Measurements from ENCODE around the gene DCHS1.

The DCHS1 gene

DNA sequence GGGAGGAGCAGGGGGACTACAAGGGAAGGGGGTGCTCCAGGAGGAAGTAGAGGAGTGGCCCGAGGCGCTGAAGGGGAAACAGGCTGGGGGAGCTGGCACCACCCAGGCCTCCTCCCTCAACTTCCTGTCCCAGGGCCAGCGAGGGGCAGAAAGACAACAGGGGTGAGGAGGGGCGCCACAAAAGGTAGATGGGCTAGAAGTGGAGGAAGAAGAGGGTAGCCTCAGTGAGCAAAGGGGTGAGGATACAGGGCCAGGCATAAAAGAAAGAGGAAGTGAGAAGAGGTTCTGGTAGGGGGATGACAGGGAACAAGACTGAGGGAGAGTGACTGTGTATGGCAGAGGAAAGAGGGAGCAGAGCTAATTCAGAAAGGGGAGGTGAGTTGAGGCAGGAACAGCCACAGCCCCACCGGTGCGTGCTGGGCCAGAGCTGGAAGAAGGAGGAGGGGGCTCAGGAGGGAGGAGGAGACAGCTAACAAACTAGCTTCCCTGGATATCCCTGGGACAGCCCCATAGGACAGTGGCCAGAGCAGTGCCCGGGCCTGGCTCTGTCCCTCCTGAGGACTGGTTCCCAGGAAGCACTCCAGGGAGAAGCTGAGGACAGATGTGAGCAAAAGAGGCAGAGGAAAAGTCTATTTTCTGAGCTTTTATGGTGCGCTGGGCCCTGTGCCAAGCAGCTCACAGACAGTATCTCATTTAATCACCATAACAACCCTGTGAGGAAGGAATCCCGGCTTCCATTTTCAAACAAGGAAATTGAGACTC lies 8.5 kb downstream of the DCHS1 start:
- no peak for DNase-seq

DNA sequence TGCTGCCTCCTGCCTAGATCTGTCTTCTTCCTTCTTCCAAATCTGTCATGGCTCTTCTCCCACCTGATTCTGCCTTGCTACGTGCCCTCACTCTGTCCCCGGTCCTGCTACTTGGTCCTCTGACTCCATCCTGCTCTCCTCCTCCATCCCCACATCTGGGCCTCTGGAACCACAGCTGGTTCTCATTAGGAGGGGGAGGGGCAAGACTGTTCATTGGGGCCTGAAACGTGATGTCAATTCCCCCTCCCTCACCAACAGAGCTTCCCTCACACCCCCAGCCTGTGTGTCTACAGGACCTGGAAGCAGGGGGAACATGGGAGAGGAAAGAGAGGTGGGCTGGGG lies 9.1 kb downstream of the DCHS1 start:
- no peak for DNase-seq

GRCh38 chr11:6646071-6646470 lies 9.5 kb downstream of the DCHS1 start:
- DNase-seq = no peak

- no peak for DNase-seq
Measured at GRCh38 chr11:6642957-6643356, 12.7 kb downstream of the DCHS1 start.

DNA sequence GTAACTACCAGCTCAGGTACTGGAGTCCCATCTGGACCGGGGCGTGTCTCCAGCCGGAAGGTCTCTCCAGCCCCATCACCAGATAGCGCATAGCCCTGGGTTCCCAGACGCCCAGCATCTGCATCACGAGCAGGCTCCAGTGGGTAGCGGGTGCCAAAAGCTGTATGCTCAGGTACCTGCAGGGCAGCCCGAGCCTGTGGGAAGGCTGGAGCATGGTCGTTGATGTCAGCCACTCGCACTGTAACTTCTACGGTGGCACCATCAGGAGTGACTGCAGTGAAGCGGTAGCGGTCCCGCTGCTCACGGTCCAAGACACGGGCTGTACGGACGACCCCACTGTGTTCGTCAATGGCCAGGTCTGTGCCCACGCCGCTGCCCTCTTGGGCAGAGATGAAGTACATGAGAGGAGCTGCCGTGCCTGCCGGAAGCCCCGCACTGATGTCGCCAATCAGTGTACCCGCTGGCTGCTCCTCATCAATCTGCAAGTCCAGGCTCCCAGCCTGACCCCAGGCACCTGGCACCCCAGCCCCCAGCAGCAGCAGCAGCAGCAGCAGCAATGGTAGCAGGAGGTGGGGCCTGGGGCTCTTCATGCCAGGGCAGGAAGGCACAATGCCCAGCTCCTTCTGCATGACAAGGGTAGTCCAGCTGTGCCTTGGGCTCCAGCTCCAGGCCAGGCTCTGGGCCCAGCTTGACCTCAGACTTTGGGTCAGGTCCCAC lies 14.5 kb downstream of the DCHS1 start:
- DNase-seq = no peak

DNA sequence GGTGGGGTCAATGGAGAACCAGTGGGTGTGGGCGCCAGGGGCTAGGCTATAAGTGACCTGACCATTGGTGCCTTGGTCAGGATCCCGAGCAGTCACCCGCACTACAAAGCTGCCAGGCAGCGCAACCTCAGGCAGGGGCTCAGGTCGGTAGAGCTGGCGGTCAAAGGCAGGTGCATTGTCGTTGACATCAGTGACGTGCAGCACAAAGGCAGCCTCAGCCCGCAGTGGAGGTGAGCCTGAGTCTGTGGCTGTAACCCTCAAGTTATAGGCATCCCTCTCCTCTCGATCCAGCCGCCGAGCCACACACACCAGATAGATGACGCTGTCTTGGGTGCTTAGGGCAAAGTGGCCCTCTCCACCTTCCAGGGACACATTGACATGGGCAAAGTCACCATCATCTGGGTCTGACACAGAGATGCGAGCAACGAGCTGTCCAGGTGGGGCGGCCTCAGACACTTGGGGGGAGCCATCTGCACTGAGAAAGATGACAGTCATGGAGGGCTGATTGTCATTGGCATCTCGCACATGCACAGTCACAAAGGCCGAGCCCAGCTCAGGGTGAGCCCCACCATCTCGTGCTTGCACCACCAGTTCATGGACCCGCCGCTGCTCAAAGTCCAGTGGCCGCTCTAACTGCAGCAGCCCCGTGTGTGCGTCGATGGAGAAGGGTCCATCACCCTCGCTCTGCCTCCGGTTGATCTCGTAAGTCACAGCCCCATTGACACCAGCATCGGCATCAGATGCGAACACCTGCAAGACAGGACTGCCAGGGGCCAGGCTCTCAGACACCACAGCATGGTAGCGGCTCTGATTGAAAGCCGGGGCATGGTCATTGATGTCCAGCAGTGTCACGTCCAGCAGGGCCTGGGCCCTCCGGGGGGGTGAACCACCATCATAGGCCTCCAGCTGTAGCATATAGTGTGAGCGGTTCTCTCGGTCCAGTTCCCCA lies 15.3 kb downstream of the DCHS1 start:
- DNase-seq = no peak

DNA sequence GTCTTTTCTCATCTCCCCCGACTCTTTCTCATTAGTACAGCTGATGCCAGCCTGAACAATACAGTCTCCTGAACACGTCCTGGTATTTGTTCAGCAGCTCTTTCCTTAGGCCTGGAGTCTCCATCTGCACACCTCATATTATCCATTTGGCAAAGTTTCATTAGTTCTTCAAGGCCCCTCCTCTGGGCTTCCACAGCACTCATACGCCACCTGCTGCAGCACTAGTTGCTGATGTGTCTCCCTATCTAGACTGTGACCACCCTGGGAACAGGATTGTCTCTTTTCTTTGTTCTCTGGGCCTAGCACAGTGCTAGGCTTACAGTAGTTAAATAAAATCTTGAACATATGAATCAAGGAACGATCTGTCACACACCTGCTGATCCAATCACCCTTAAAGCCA lies 17.2 kb downstream of the DCHS1 start:
- no peak for DNase-seq

DNA sequence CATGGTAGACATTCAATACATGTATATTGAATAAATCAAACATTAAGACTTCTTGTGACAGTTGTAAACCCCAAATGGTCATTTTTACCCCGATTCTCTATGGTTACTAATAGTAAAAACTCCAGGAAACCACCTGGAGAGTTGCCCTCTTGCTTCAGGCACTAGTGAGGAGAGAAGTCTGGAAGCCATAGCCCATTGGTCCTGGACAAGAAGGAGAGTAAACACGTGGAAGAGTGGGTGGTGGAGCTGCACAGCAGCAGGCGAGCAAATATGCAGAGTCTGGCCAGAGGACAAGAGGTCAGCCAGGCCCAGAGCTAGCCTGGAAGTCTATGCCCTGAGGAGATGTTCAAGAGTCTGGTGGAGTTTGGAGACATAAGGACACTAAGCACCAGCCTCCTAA lies 17.7 kb downstream of the DCHS1 start:
- DNase-seq = no peak

- DNase-seq = no peak
Measured at GRCh38 chr11:6636480-6636879, 19.1 kb downstream of the DCHS1 start.

GRCh38 chr11:6635082-6635932 lies 20.3 kb downstream of the DCHS1 start:
- no peak for DNase-seq

DNA sequence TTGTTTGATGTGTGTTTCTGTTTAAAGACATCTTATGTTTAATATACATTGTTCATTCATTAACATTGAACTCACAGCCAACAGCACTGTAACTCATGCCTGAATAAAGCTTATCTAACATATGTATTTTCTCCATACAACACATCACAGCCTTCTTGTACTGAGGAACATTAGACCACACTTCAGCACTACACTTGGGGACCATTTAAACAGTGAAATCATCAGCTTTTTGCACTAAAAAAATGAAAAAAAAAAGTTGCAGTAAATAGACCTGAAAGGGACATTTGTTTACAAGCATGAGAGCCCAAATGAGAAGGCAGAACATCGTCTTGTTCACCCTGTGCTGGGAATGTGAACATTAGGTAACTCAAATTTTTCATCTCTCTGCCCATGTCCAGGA lies 21.1 kb downstream of the DCHS1 start:
- DNase-seq = no peak

- DNase-seq = no peak
Measured at GRCh38 chr11:6633422-6634408, 21.9 kb downstream of the DCHS1 start.

DNA sequence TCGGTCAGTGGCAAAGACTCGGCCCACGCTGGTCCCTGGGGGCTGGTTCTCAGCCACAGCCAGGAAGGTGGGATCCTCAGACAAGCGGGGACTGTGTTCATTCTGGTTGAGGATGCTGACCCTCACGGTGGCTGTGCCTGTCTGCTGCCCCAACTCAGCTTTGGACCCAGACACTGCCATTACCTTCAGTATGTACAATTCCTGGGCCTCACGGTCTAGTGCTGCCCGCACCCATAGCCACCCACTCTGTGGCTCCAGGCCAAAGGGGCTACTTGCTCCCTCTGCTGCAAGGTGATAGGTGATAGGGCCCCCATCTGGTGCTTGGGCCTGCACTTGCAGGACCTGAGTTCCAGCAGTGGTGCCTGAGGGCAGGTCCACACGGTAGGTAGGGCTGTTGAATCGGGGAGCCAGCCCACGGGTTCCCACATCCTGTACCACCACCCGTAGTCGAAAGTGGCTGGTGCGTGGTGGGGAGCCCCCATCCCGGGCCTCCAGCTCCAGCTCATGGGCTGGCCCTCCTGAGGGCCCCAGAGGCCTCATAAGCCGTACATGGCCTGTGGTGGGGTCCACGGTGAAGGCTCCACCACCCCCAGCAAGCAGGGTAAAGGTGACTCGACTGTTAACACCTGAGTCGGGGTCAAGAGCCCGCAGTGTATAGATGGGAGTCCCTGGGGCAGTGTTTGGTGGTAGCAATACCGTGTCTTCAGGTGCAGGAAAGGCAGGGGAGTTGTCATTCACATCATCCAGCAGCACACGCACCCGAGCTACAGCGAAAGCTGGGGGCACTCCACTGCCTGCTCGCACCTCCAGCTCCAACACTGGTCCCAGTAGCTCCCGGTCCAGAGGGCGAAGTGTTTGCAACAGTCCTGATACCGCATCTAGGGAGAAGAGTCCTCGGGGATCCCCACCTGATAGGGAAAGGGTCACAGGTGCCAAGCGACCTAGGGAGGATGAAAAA lies 23.2 kb downstream of the DCHS1 start:
- no peak for DNase-seq

GRCh38 chr11:6631361-6631890 lies 24.2 kb downstream of the DCHS1 start:
- DNase-seq = no peak

- no peak for DNase-seq
Measured at GRCh38 chr11:6630632-6631291, 24.8 kb downstream of the DCHS1 start.

DNA sequence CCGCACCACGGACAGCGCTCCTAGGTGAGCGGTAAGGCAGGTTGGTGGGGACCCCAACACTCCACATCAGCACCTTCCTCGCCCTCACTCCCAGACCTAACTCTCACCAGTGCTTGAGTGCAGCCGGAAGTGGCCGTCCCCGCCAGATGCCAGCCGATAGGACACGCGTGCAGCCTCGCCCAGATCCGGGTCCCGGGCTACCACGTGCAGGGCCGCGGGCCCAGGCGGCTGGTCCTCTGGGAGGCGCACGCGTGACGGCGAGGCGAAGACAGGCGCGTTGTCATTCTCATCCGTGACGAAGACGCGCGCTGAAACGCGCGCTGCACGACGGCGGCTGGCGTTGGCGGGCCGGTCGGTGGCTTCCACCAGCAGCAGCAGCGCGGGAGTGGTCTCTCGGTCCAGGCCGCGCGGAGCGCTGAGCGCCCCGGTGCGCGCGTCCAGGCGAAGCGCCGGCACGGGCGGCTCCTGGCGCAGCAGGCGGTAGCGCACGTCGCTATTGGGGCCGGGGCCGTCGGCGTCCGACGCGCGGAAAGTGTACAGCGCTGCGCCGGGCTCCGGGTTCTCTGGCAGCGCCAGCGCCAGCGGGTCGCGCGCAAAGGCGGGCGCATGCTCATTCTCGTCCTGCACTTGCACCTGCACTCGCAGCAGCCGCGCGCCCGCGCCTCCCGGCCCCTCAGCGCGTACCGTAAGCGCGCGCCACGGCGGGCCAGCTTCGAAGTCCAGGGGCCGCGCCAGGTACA lies 25.5 kb downstream of the DCHS1 start:
- DNase-seq = peak; percentile 36

DNA sequence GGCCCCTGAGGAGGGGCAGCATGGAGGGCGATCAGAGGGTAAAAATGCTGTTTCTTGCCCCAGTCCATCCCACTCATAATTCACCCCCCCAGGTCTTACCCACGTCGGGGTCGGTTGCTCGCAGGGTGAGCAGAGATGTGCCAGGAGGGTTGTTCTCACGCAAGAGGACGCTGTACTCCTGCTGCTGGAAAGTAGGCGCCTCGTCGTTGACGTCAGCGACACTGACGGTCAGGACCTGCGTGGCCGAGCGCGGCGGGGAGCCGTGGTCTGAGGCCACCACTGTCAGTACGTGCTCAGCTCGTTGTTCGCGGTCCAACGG lies 26.1 kb downstream of the DCHS1 start:
- no peak for DNase-seq

GRCh38 chr11:6628526-6628925 lies 27.1 kb downstream of the DCHS1 start:
- DNase-seq = no peak

- DNase-seq = no peak
Measured at GRCh38 chr11:6627762-6628241, 27.8 kb downstream of the DCHS1 start.

Data from NCI-H774 (cell line).